SH-SY5Y (cell line): ENCODE data around the gene TECPR1.

Experiments
- GATA2 ChIP-seq: IDR thresholded peaks from 2 replicates; pipeline ENCODE4 v1.6.1; 2011; ENCODE audit warnings: mild to moderate bottlenecking, low read depth, low read length
- GATA3 ChIP-seq: IDR thresholded peaks from 2 replicates; pipeline ENCODE4 v1.6.1; 2011; ENCODE audit warnings: low read depth, mild to moderate bottlenecking, low read length, moderate library complexity

GRCh38 chr7:98281757-98282606, 29.9 kb upstream of the TECPR1 start:
- no peak for TF ChIP-seq GATA2
- TF ChIP-seq GATA3, result no peak
